Measurements from ENCODE around the gene RAMP2.

Gene RAMP2

GRCh38 chr17:42797067-42798007 is 36.3 kb downstream of the RAMP2 start:
- DNase-seq (ENCODE audit: low read depth), result no peak
- no peak for TF ChIP-seq CTCF (conservative IDR thresholded peaks at IDR 0.05; ENCODE audit: low read length)
- H3K4me3 ChIP-seq (ENCODE audit: low read length), result peak overlapping the region; percentile 94

- no peak for TF ChIP-seq CTCF (conservative IDR thresholded peaks at IDR 0.05; ENCODE audit: low read length)
- peak overlapping the region; percentile 94 for H3K4me3 ChIP-seq (ENCODE audit: low read length)
- DNase-seq (ENCODE audit: low read depth), result no peak
Observed at GRCh38 chr17:42798011-42798382, 37.0 kb downstream of the RAMP2 start.

- DNase-seq (ENCODE audit: low read depth), result peak; percentile 79
Observed at GRCh38 chr17:42798383-42799380, 37.7 kb downstream of the RAMP2 start, which contains the start of the genes CNTD1 and COA3. TSS of gene CNTD1 (plus strand) at chr17:42798861. CDS start at chr17:42799068, 207 bp downstream. TSS of gene COA3 (minus strand) at chr17:42798704. CDS start at chr17:42798681, 23 bp downstream.

GRCh38 chr17:42803074-42803883 is 42.3 kb downstream of the RAMP2 start:
- H3K4me3 ChIP-seq (ENCODE audit: low read length), result no peak overlapping the region
- no peak for TF ChIP-seq CTCF (conservative IDR thresholded peaks at IDR 0.05; ENCODE audit: low read length)
- no peak for DNase-seq (ENCODE audit: low read depth)

More at GRCh38 chr17:42798383-42799380, 37.7 kb downstream of the RAMP2 start, which contains the start of the genes CNTD1 and COA3:
- peak within 1 kb of the TSS; percentile 94 for H3K4me3 ChIP-seq (ENCODE audit: low read length)
- TF ChIP-seq CTCF (conservative IDR thresholded peaks at IDR 0.05; ENCODE audit: low read length), result 0 out of 2 replicates have a peak, but pooled peaks have one; percentile 14

- DNase-seq (ENCODE audit: low read depth), result no peak
- TF ChIP-seq CTCF (conservative IDR thresholded peaks at IDR 0.05; ENCODE audit: low read length), result no peak
- H3K4me3 ChIP-seq (ENCODE audit: low read length), result no peak overlapping the region
Observed at GRCh38 chr17:42804918-42805367, 43.9 kb downstream of the RAMP2 start.

GRCh38 chr17:42806249-42806648 is 45.2 kb downstream of the RAMP2 start:
- no peak overlapping the region for H3K4me3 ChIP-seq (ENCODE audit: low read length)
- DNase-seq (ENCODE audit: low read depth), result no peak
- TF ChIP-seq CTCF (conservative IDR thresholded peaks at IDR 0.05; ENCODE audit: low read length), result no peak
